Upper lobe of left lung (tissue), 6 donors: ENCODE results near the gene SFXN5. TPM values are rescaled to one million over a fixed set of nuclear protein-coding genes. Genes with fewer than 3 reads are reported as not detected.
A peak's percentile ranks its signal among the peaks of the same experiment; 100 is the strongest.

Experiments used
- ATAC-seq, 2 donors: fragments of 200-7000 bp; cut with Tn5 transposase; one replicate each; pipeline ENCODE4 v1.9.1; 2022; ENCODE audit warnings: mild to moderate bottlenecking in 2 of 2, moderate library complexity in 2 of 2; ENCODE audit not compliant: low FRiP score in 2 of 2
- DNase-seq, 2 donors: peaks; one replicate each; pipeline ENCODE4 v3.0.0-alpha.2; 2019 to 2020
- H3K27ac ChIP-seq, 4 donors: fragments of 200-600 bp; sonication (generic); one replicate each; pipeline ENCODE4 v1.5.1; 2016 to 2019
- H3K27me3 ChIP-seq, 4 donors: fragments of 200-600 bp; sonication (generic); one replicate each; pipeline ENCODE4 v1.5.1; 2017 to 2019
- H3K36me3 ChIP-seq, 4 donors: fragments of 200-600 bp; sonication (generic); one replicate each; pipeline ENCODE4 v1.5.1; 2016 to 2019
- H3K4me1 ChIP-seq, 4 donors: fragments of 200-600 bp; sonication (generic); one replicate each; pipeline ENCODE4 v1.5.1; 2018 to 2019
- H3K4me3 ChIP-seq, 4 donors: fragments of 200-600 bp; sonication (generic); one replicate each; pipeline ENCODE4 v1.5.1; 2017 to 2019; ENCODE audit warnings: mild to moderate bottlenecking in 2 of 4, moderate library complexity in 1 of 4
- H3K9me3 ChIP-seq, 4 donors: fragments of 200-600 bp; sonication (generic); one replicate each; pipeline ENCODE4 v1.5.1; 2018 to 2019
- CTCF ChIP-seq, 6 experiments: fragments of 450-650 bp in 4 of 6; fragments of 200-600 bp in 2 of 6; sonication (generic) in 2 of 6; IDR thresholded peaks; one replicate each; pipeline ENCODE4 v1.5.1; 2016 to 2019; ENCODE audit warnings: antibody characterized with exemption in 6 of 6
- EP300 ChIP-seq, 4 donors: sonication (generic); formaldehyde crosslinking; IDR thresholded peaks; one replicate each; pipeline ENCODE4 v1.5.1; 2017; ENCODE audit warnings: antibody characterized with exemption in 4 of 4, control low read depth in 2 of 4
- POLR2A ChIP-seq, 4 donors: fragments of 450-650 bp; IDR thresholded peaks; one replicate each; pipeline ENCODE4 v1.5.1; 2016 to 2017; ENCODE audit warnings: antibody characterized with exemption in 4 of 4, mild to moderate bottlenecking in 2 of 4
- POLR2AphosphoS5 ChIP-seq, 2 donors: sonication (generic); formaldehyde crosslinking; IDR thresholded peaks; one replicate each; pipeline ENCODE4 v1.5.1; 2017; ENCODE audit warnings: antibody characterized with exemption in 2 of 2
- WGBS, 2 donors: methylation state at CpG; one replicate each; pipeline ENCODE4 v1.1.5; 2017 to 2018; 5-methylcytosine and 5-hydroxymethylcytosine counted together
- total RNA-seq, 6 donors: library from RNA; depleted of rRNA in 4 of 6; stranded (reverse); fragments of >200 nt in 4 of 6; gene quantifications; one replicate each; pipeline versions ENCODE4 v1.1.0 to v1.2.1, GENCODE V29; 2016 to 2021
- donor health status: DM: no; HTN: no; CAD: no; lungs with moderate emphysema.
- donor health status: DM: no; HTN: yes; CAD: no; lungs with severe emphysema.

Gene SFXN5
- total RNA-seq, 6 donors from 2014 or later = 10.8 to 44.0 (median 13.7) TPM

GRCh38 chr2:72921088-72921851, 150.2 kb downstream of the SFXN5 start:
- DNase-seq = no peak
- H3K9me3 ChIP-seq = no peaks in the 10 kb centered on the region
- WGBS, 2 donors = 29 to 34% methylated on average over 15 of the region's 15 CpGs
- H3K27me3 ChIP-seq = peaks cover 2 to 92% (median 70%) of the 10 kb centered on the region in 4 donors
- no peak overlapping the region for H3K27ac ChIP-seq
- peaks cover 49 to 56% (median 54%) of the 10 kb centered on the region in 4 donors for H3K4me1 ChIP-seq
- no peak for ATAC-seq
- TF ChIP-seq EP300 (IDR thresholded peaks at IDR 0.05) (no peak), CTCF (IDR thresholded peaks at IDR 0.05) (no peak), POLR2A (IDR thresholded peaks at IDR 0.05) (no peak), POLR2AphosphoS5 (IDR thresholded peaks at IDR 0.05) (no peak)
- H3K4me3 ChIP-seq = peak overlapping the region in 1 of 4 donors; percentile 35
- no peaks in the 10 kb centered on the region for H3K36me3 ChIP-seq

- H3K4me3 ChIP-seq = peak overlapping the region in 3 of 4 donors; percentile 10 to 35 (median 14)
- DNase-seq (peak; percentile 17 to 84), ATAC-seq (no peak)
- H3K27me3 ChIP-seq = peaks cover 2 to 96% (median 71%) of the 10 kb centered on the region in 4 donors
- TF ChIP-seq POLR2AphosphoS5 (IDR thresholded peaks at IDR 0.05) = no peak
- TF ChIP-seq CTCF (IDR thresholded peaks at IDR 0.05) = no peak
- TF ChIP-seq EP300 (IDR thresholded peaks at IDR 0.05) = no peak
- no peak for TF ChIP-seq POLR2A (IDR thresholded peaks at IDR 0.05)
- H3K9me3 ChIP-seq = no peaks in the 10 kb centered on the region
- no peaks in the 10 kb centered on the region for H3K36me3 ChIP-seq
- peaks cover 56 to 64% (median 61%) of the 10 kb centered on the region in 4 donors for H3K4me1 ChIP-seq
- no peak overlapping the region for H3K27ac ChIP-seq
- 10 to 11% methylated on average over 26 to 48 of the region's 77 CpGs for WGBS, 2 donors
Observed at GRCh38 chr2:72920318-72921087, 151.0 kb downstream of the SFXN5 start.

GRCh38 chr2:72919414-72920317, 151.8 kb downstream of the SFXN5 start:
- Histone ChIP-seq H3K9me3 (no peaks in the 10 kb centered on the region), H3K27ac (no peak overlapping the region), H3K4me1 (peaks cover 59 to 69% (median 64%) of the 10 kb centered on the region in 4 donors), H3K36me3 (no peaks in the 10 kb centered on the region), H3K4me3 (peak overlapping the region in 1 of 4 donors; percentile 14), H3K27me3 (peaks cover 2 to 96% (median 68%) of the 10 kb centered on the region in 4 donors)
- WGBS, 2 donors = 10 to 12% methylated on average over 25 to 36 of the region's 48 CpGs
- TF ChIP-seq POLR2AphosphoS5 (IDR thresholded peaks at IDR 0.05) (no peak), EP300 (IDR thresholded peaks at IDR 0.05) (no peak), POLR2A (IDR thresholded peaks at IDR 0.05) (no peak), CTCF (IDR thresholded peaks at IDR 0.05) (no peak)
- ATAC-seq (no peak), DNase-seq (peak; percentile 13 to 77)

GRCh38 chr2:72917877-72918553, 153.5 kb downstream of the SFXN5 start:
- Histone ChIP-seq H3K27me3 (peaks cover 0 to 95% (median 59%) of the 10 kb centered on the region in 4 donors), H3K4me3 (peak overlapping the region in 3 of 4 donors; percentile 31 to 46 (median 42)), H3K9me3 (no peaks in the 10 kb centered on the region), H3K36me3 (no peaks in the 10 kb centered on the region), H3K27ac (no peak overlapping the region), H3K4me1 (peaks cover 50 to 59% (median 54%) of the 10 kb centered on the region in 4 donors)
- 6% methylated on average over 44 of the region's 89 CpGs; no CpG with 5 or more reads in 1 of the 2 donors for WGBS, 2 donors
- no peak for ATAC-seq
- TF ChIP-seq CTCF (IDR thresholded peaks at IDR 0.05) (no peak), POLR2A (IDR thresholded peaks at IDR 0.05) (no peak), EP300 (IDR thresholded peaks at IDR 0.05) (no peak), POLR2AphosphoS5 (IDR thresholded peaks at IDR 0.05) (no peak)
- DNase-seq = peak; percentile 15 to 87
